Measurements from ENCODE around the gene LYL1.

GRCh38 chr19:13127811-13128575, 25.3 kb upstream of the LYL1 start:
- TF ChIP-seq CTCF (IDR thresholded peaks at IDR 0.05) (no peak), POLR2A (IDR thresholded peaks at IDR 0.05) (no peak)

Data from adrenal gland (tissue), 5 donors.